H1 (cell line): Measurements from ENCODE around the gene IFIT5. TPM values are rescaled to one million over a fixed set of nuclear protein-coding genes. Genes with fewer than 3 reads are reported as not detected.

Source experiments
- USF2 ChIP-seq: IDR thresholded peaks from 2 replicates; pipeline ENCODE4 v1.6.1; 2011; ENCODE audit warnings: low read length, improper control_type of control experiment
- polyA plus RNA-seq, 7 experiments: library from polyadenylated mRNA; depleted of rRNA in 3 of 7; stranded (reverse) in 5 of 7; unstranded in 2 of 7; fragments of >200 nt in 5 of 7; fragments of 200-250 nt in 2 of 7; gene quantifications; 1 replicate in 5 of 7; 2 replicates in 1 of 7; 4 replicates in 1 of 7; pipeline versions ENCODE4 v1.2.1 to v1.2.3, GENCODE V29; 2011 to 2013; ENCODE audit warnings: missing spikeins in 2 of 7, mixed read lengths in 2 of 7
- total RNA-seq: library from RNA; stranded (reverse); fragmentation: NEBNext Ultra II Directional; extraction: Animal tissue kit (Norgen Biotek cat#: 25700); gene quantifications from 2 replicates; pipeline ENCODE4 v1.2.1, GENCODE V29; 2021

The IFIT5 gene
- total and polyA plus RNA-seq, 2 of the 8 experiments (the other 6 are each of a cell fraction or from before 2014, with no cell fraction given), result 0.94 to 2.6 TPM

DNA sequence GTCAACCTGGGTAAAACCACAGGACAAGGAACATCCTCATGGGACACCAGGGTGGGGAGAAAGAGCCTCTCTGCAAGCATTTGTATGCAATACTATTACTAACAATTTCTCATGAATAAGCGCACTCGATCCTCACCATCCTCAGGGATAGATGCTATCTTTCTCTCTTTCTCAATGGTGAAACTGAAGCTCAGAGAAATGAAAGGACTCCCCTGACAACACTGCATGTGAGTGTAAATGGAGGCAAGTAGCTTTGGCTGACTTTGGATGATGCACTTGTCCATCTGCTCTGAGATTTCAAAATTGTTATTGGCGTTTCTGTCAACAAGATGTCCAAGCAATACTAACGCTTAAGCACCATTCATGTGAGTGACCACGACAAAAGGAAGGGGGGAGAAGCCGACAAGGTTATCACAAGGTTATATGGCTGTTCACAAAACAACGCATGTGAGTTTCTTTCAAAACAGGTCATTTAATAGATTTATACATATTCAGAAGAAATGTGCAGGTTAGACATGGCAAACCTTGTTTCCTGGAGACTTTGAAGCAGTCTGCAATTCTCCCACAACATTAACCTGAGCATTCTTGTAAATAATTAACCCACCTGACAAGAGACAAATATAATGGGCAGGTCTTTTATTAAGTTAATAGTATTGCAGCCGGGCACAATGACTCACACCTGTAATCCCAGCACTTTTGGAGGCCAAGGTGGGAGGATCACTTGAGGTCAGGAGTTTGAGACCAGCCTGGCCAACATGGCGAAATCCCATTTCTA, 54.0 kb downstream of the IFIT5 start (continued):
- no peak for TF ChIP-seq USF2
